Duodenal mucosa (tissue), 2 donors: Measurements from ENCODE around the gene SH3RF3.

ENCODE experiments used
- H3K27ac ChIP-seq: one replicate; pipeline ENCODE4 v1.7.0; 2013; ENCODE audit warnings: low read depth, low read length
- H3K27me3 ChIP-seq, 2 donors: one replicate each; pipeline ENCODE4 v1.7.0; 2013; ENCODE audit warnings: low read length in 2 of 2, control low read depth in 1 of 2; ENCODE audit not compliant: insufficient read depth in 2 of 2, control insufficient read depth in 1 of 2
- H3K36me3 ChIP-seq, 2 donors: one replicate each; pipeline ENCODE4 v1.7.0; 2013; ENCODE audit warnings: low read length in 2 of 2, control low read depth in 1 of 2; ENCODE audit not compliant: insufficient read depth in 2 of 2, control insufficient read depth in 1 of 2
- H3K4me1 ChIP-seq, 2 donors: one replicate each; pipeline ENCODE4 v1.7.0; 2013; ENCODE audit warnings: low read length in 2 of 2, control low read depth in 1 of 2; ENCODE audit not compliant: insufficient read depth in 2 of 2, control insufficient read depth in 1 of 2
- H3K4me3 ChIP-seq, 2 donors: one replicate each; pipeline ENCODE4 v1.7.0; 2013; ENCODE audit warnings: low read length in 2 of 2, low read depth in 1 of 2
- H3K9ac ChIP-seq, 2 donors: one replicate each; pipeline ENCODE4 v1.7.0; 2013; ENCODE audit warnings: low read length in 2 of 2, low read depth in 1 of 2
- H3K9me3 ChIP-seq, 2 donors: one replicate each; pipeline ENCODE4 v1.7.0; 2013; ENCODE audit warnings: low read length in 2 of 2, control low read depth in 1 of 2; ENCODE audit not compliant: control insufficient read depth in 1 of 2

Gene SH3RF3

DNA sequence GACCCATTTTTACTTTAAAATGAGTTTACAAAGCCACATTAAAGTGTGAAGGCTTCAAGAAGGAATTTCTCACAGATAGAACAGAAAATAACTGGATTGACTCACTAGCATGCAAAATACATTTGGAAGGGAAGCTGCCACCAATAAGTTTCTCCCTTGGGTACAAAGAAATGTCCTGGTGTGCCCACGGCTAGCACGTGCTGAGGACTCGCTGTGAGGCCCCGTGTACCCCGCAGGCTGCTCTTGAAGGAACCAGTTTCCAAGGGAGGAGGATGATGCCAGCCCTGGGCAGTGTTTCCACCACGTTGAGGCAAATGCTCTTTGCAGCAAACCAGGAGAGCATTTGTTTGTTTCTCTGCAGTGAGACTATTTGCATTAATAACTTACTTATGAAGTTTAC lies 207.3 kb downstream of the SH3RF3 start:
- H3K9me3 ChIP-seq, result no peaks in the 10 kb centered on the region
- H3K36me3 ChIP-seq, result no peaks in the 10 kb centered on the region
- no peak overlapping the region for H3K9ac ChIP-seq

DNA sequence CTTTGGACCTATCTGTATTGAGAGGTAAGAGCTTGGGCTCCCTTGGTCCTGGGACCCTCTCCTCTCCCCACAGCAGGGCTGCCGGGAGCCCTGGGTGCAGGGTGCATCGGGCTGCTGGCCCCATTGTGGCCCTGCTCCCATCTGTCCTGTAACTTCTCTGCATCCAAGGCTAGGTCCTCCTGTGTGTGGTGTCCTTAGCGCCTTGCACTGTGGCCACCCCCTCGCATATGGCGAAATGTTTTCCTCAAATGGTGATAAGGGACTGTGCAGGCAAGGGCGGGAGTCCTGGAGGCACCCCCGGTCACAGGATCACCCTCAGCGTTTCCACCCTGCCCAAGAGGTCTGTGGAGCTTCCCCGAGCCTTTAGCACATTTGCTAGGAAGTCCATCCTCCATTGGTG lies 208.2 kb downstream of the SH3RF3 start:
- no peaks in the 10 kb centered on the region for H3K27me3 ChIP-seq
- no peak overlapping the region for H3K9ac ChIP-seq
- no peaks in the 10 kb centered on the region for H3K9me3 ChIP-seq
- no peaks in the 10 kb centered on the region for H3K36me3 ChIP-seq
- H3K27ac ChIP-seq, result no peak overlapping the region
- H3K4me1 ChIP-seq, result peaks cover under 1 to 4% of the 10 kb centered on the region in 2 donors
- H3K4me3 ChIP-seq, result no peak overlapping the region

More for the DNA sequence above, 207.3 kb downstream of the SH3RF3 start:
- Histone ChIP-seq H3K4me3 (no peak overlapping the region), H3K27ac (no peak overlapping the region), H3K4me1 (peaks cover 7 to 9% of the 10 kb centered on the region in 2 donors), H3K27me3 (no peaks in the 10 kb centered on the region)

DNA sequence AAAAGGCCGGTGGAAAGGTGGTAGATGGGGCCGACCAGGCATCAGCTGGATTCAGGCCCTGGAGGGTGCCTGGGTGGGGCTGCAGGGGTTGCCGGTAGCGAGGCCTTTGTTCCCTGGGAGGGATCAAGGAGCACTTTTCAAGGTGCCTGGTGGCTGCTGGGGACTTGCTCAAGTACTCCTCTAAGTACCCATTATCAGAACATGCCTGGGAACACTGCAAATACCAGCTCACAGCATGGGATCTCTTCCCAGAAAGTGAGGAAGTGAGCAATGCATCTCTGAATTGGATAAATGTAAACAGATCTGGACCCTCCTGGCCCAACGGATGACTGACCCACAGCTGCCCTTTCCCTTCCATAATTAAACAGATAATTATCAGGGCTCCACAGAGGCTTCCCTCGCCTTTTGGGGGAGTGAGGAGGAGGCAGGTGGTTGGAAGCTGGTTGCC lies 210.5 kb downstream of the SH3RF3 start:
- no peak overlapping the region for H3K27ac ChIP-seq
- H3K9me3 ChIP-seq, result no peaks in the 10 kb centered on the region

GRCh38 chr2:109340381-109340780 lies 211.4 kb downstream of the SH3RF3 start:
- Histone ChIP-seq H3K27ac (no peak overlapping the region), H3K9me3 (no peaks in the 10 kb centered on the region), H3K27me3 (no peaks in the 10 kb centered on the region), H3K4me1 (no peaks in the 10 kb centered on the region), H3K4me3 (no peak overlapping the region), H3K9ac (no peak overlapping the region), H3K36me3 (no peaks in the 10 kb centered on the region)

More for the DNA sequence above, 210.5 kb downstream of the SH3RF3 start:
- Histone ChIP-seq H3K4me1 (no peaks in the 10 kb centered on the region), H3K9ac (no peak overlapping the region), H3K4me3 (no peak overlapping the region), H3K36me3 (no peaks in the 10 kb centered on the region), H3K27me3 (no peaks in the 10 kb centered on the region)

DNA sequence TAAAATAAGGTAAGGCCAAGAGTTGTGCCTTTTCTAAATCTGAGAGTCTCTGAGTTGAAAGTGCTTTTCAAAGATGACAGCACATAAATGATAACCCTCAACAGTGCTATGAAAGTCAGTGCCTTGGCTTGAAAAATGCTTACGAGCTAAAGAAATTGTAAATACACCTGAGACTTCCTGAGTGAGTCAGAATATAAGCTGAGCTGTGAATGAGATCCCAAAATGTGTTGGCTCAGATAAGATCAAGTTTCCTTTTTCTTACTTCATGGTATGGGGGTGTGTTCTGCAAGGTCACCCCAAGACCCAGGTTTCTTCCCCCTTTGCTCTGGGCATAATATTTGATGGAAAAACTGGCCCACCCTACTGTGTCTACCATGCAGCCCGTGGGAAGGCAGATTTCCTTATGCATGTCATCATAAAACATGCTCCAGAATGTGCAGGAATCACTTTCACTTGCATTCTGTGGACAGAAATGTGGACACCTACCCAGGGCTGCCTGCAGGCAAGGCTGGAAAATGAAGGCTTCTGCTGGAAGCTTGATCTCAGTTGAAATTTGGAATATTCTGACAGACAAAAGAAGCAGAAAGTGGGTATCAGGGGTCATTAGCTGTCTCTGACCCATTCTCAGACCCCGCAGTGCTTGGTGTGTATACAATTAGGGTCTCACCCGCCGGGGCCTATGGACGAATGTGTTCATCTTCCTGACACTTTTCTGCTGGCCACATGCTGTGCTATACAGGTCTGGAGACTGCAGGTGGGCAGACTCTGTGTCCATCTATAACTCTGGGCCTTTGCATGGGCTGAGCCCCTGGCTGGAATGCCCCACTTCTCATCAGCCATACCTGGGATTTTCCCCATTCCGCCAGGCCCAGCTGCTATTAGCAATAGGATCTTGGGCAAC lies 212.6 kb downstream of the SH3RF3 start:
- no peaks in the 10 kb centered on the region for H3K4me1 ChIP-seq

GRCh38 chr2:109342256-109342850 lies 213.3 kb downstream of the SH3RF3 start:
- Histone ChIP-seq H3K4me3 (no peak overlapping the region), H3K27ac (no peak overlapping the region), H3K27me3 (no peaks in the 10 kb centered on the region), H3K36me3 (no peaks in the 10 kb centered on the region), H3K4me1 (no peaks in the 10 kb centered on the region), H3K9ac (no peak overlapping the region), H3K9me3 (no peaks in the 10 kb centered on the region)

More for the DNA sequence above, 212.6 kb downstream of the SH3RF3 start:
- H3K4me3 ChIP-seq, result no peak overlapping the region
- H3K9me3 ChIP-seq, result no peaks in the 10 kb centered on the region
- no peak overlapping the region for H3K9ac ChIP-seq
- H3K36me3 ChIP-seq, result no peaks in the 10 kb centered on the region
- no peak overlapping the region for H3K27ac ChIP-seq
- H3K27me3 ChIP-seq, result no peaks in the 10 kb centered on the region

GRCh38 chr2:109342930-109343329 lies 213.9 kb downstream of the SH3RF3 start:
- Histone ChIP-seq H3K9me3 (no peaks in the 10 kb centered on the region), H3K36me3 (no peaks in the 10 kb centered on the region), H3K9ac (no peak overlapping the region), H3K4me3 (no peak overlapping the region), H3K4me1 (no peaks in the 10 kb centered on the region), H3K27ac (no peak overlapping the region), H3K27me3 (no peaks in the 10 kb centered on the region)

- no peaks in the 10 kb centered on the region for H3K36me3 ChIP-seq
- no peak overlapping the region for H3K4me3 ChIP-seq
- H3K9ac ChIP-seq, result no peak overlapping the region
- no peaks in the 10 kb centered on the region for H3K27me3 ChIP-seq
- no peaks in the 10 kb centered on the region for H3K9me3 ChIP-seq
- no peaks in the 10 kb centered on the region for H3K4me1 ChIP-seq
- H3K27ac ChIP-seq, result no peak overlapping the region
Observed at GRCh38 chr2:109343460-109343859, 214.5 kb downstream of the SH3RF3 start.

GRCh38 chr2:109344270-109344805 lies 215.3 kb downstream of the SH3RF3 start:
- Histone ChIP-seq H3K9me3 (no peaks in the 10 kb centered on the region), H3K9ac (no peak overlapping the region), H3K27me3 (no peaks in the 10 kb centered on the region), H3K27ac (no peak overlapping the region), H3K36me3 (no peaks in the 10 kb centered on the region), H3K4me1 (peaks cover 0 to 5% of the 10 kb centered on the region in 2 donors), H3K4me3 (no peak overlapping the region)

GRCh38 chr2:109345091-109345490 lies 216.1 kb downstream of the SH3RF3 start:
- Histone ChIP-seq H3K4me1 (peaks cover 0 to 5% of the 10 kb centered on the region in 2 donors), H3K9me3 (no peaks in the 10 kb centered on the region), H3K27ac (no peak overlapping the region), H3K27me3 (no peaks in the 10 kb centered on the region), H3K4me3 (no peak overlapping the region), H3K36me3 (no peaks in the 10 kb centered on the region), H3K9ac (no peak overlapping the region)
